ENCODE measurements around the gene KLK5. TPM values are rescaled to one million over a fixed set of nuclear protein-coding genes. Genes with fewer than 3 reads are reported as not detected.

Gene KLK5
- total RNA-seq, 1 experiment from 2014 or later, result not detected

GRCh38 chr19:50944795-50945194 lies 8.0 kb downstream of the KLK5 start:
- H3K27me3 Mint-ChIP-seq (ENCODE audit: low read depth), result peaks cover 48% of the 10 kb centered on the region
- Histone ChIP-seq H3K14ac (ENCODE audit: insufficient read depth, low read length) (no peak overlapping the region), H2BK20ac (ENCODE audit: low read depth, low read length, poor library complexity, severe bottlenecking) (no peak overlapping the region), H3T11ph (ENCODE audit: low read length) (no peak overlapping the region), H3K4ac (ENCODE audit: low read depth, low read length) (no peak overlapping the region), H3K56ac (ENCODE audit: insufficient read length, low read depth, low read length) (no peak overlapping the region), H3K27me3 (ENCODE audit: insufficient read depth, low read length) (no peaks in the 10 kb centered on the region), H3K79me1 (ENCODE audit: insufficient read depth, low read depth, low read length, poor library complexity, severe bottlenecking) (no peaks in the 10 kb centered on the region), H3K4me1 (ENCODE audit: insufficient read depth, low read length) (no peaks in the 10 kb centered on the region), H2BK12ac (ENCODE audit: insufficient read length, low read depth, low read length) (no peak overlapping the region), H2BK120ac (ENCODE audit: low read depth, low read length, poor library complexity, severe bottlenecking) (no peak overlapping the region), H2BK5ac (ENCODE audit: insufficient read length, low read length) (no peak overlapping the region), H2AFZ (ENCODE audit: low read length) (no peak overlapping the region), H3K9ac (ENCODE audit: extremely low read depth, insufficient read length, low read length) (no peak overlapping the region), H3K4me2 (ENCODE audit: insufficient read depth, insufficient read length, low read length) (no peak overlapping the region), H4K5ac (ENCODE audit: insufficient read length, low read depth, low read length) (no peak overlapping the region), H2BK15ac (ENCODE audit: low read depth, low read length) (no peak overlapping the region), H2AK5ac (ENCODE audit: insufficient read length, low read length) (no peak overlapping the region), H4K20me1 (ENCODE audit: control insufficient read depth, insufficient read depth, insufficient read length) (no peaks in the 10 kb centered on the region), H3K79me2 (ENCODE audit: insufficient read depth, low read length) (no peaks in the 10 kb centered on the region), H3K23me2 (ENCODE audit: insufficient read length, low read depth, low read length, poor library complexity, severe bottlenecking) (no peaks in the 10 kb centered on the region), H4K91ac (ENCODE audit: insufficient read length, low read depth, low read length) (no peak overlapping the region), H3K9me3 (ENCODE audit: control insufficient read depth, low read depth, low read length) (no peaks in the 10 kb centered on the region), H3K23ac (ENCODE audit: insufficient read length, low read depth, low read length) (no peak overlapping the region), H3K18ac (ENCODE audit: insufficient read length, low read depth, low read length) (no peak overlapping the region), H3K27ac (ENCODE audit: insufficient read length, low read depth, low read length) (no peak overlapping the region), H4K8ac (replicated peaks; ENCODE audit: insufficient read length, low read depth, low read length) (no peak overlapping the region)
- TF ChIP-seq, protein P1, sequence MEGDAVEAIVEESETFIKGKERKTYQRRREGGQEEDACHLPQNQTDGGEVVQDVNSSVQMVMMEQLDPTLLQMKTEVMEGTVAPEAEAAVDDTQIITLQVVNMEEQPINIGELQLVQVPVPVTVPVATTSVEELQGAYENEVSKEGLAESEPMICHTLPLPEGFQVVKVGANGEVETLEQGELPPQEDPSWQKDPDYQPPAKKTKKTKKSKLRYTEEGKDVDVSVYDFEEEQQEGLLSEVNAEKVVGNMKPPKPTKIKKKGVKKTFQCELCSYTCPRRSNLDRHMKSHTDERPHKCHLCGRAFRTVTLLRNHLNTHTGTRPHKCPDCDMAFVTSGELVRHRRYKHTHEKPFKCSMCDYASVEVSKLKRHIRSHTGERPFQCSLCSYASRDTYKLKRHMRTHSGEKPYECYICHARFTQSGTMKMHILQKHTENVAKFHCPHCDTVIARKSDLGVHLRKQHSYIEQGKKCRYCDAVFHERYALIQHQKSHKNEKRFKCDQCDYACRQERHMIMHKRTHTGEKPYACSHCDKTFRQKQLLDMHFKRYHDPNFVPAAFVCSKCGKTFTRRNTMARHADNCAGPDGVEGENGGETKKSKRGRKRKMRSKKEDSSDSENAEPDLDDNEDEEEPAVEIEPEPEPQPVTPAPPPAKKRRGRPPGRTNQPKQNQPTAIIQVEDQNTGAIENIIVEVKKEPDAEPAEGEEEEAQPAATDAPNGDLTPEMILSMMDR (conservative IDR thresholded peaks at IDR 0.05), result no peak
- peaks cover 2 to 5% of the 10 kb centered on the region in 2 experiments; a peak in 3 of 5 replicates for H3K9me3 Mint-ChIP-seq
- no peaks in the 10 kb centered on the region for H3K36me3 Mint-ChIP-seq (ENCODE audit: insufficient read depth in 1 of 3, low read depth in 3 of 3)
- no peak overlapping the region for H3K4me3 Mint-ChIP-seq
- peaks cover under 1% of the 10 kb centered on the region in 2 experiments; a peak in 2 of 4 replicates for H3K4me1 Mint-ChIP-seq
- DNase-seq, result no peak
- H3K27ac Mint-ChIP-seq, result no peak overlapping the region
- no CpG with 5 or more reads among the region's 4 CpGs for WGBS (ENCODE audit: extremely low coverage, insufficient read length, low lambda C conversion rate)

Data from H9 (cell line).